ENCODE measurements around the gene DOCK8. TPM values are rescaled to one million over a fixed set of nuclear protein-coding genes. Genes with fewer than 3 reads are reported as not detected.

Gene DOCK8
- total and polyA plus RNA-seq, 10 of the 15 experiments (the other 5 are each of a cell fraction or from before 2014, with no cell fraction given) = 35.4 to 100 (median 44.7) TPM

GRCh38 chr9:471320-471719, 256.7 kb downstream of the DOCK8 start:
- Histone ChIP-seq H3K4me3 (0 out of 2 replicates have a peak overlapping the region, but pooled peaks have one; percentile 65), H4K20me1 (ENCODE audit: control insufficient read depth, insufficient read depth) (no peaks in the 10 kb centered on the region), H3K4me1 (ENCODE audit: control insufficient read depth, insufficient read depth, low read length) (peaks cover 18% of the 10 kb centered on the region), H2AFZ (ENCODE audit: control insufficient read depth, low read depth, low read length) (no peak overlapping the region), H3K9me3 (replicated peaks; ENCODE audit: control insufficient read depth, insufficient read depth, low read length) (no peaks in the 10 kb centered on the region), H3K36me3 (ENCODE audit: control insufficient read depth in 2 of 2, insufficient read depth in 2 of 2, low read length in 1 of 2) (no peaks in the 10 kb centered on the region), H3K27ac (ENCODE audit: control insufficient read depth, insufficient read depth) (no peak overlapping the region), H3K4me2 (ENCODE audit: control insufficient read depth, insufficient read depth) (peak overlapping the region; percentile 86), H3K9ac (ENCODE audit: control insufficient read depth, insufficient read depth, low read length) (no peak overlapping the region), H3K27me3 (replicated peaks in 1 of 2; ENCODE audit: control insufficient read depth in 2 of 2, insufficient read depth in 2 of 2, low read length in 1 of 2) (no peaks in the 10 kb centered on the region), H3K79me2 (ENCODE audit: control insufficient read depth, insufficient read depth, low read length) (no peaks in the 10 kb centered on the region; the same call in 1 of the 2 replicates)
- in situ Hi-C loops (cut with MboI) = no loop called here
- DNase-seq (ENCODE audit: low read depth, low spot score) (no peak), ATAC-seq (no peak), FAIRE-seq (no peak)
- CTCF ChIA-PET = interaction anchor here (1.5 kb wide), 2 partner anchors 11 to 538 kb away, joined by 3 to 5 read pairs; no protein-coding TSS in a partner anchor
- TF ChIP-seq SIN3A (IDR thresholded peaks at IDR 0.05; ENCODE audit: low read depth, low read length) (0 out of 2 replicates have a peak, but pooled peaks have one; percentile 0), TCF7 (IDR thresholded peaks at IDR 0.05; ENCODE audit: borderline replicate concordance) (no peak)
- no TSS peak for BruUV-seq (replicated peaks)
- WGBS (ENCODE audit: insufficient coverage, insufficient replicate concordance, low lambda C conversion rate, missing lambda C conversion rate) = 84% methylated on average over 4 of the region's 4 CpGs
- POLR2A ChIA-PET = interaction anchor here (1.4 to 1.9 kb wide), 2 partner anchors 16 to 32 kb away, joined by 4 to 6 read pairs; partner anchors contain the start of gene KANK1
- intact Hi-C loops (cut with micrococcal nuclease; ENCODE audit: unreplicated experiment) = loop anchor here (10.0 kb wide), 1 partner anchor 533 kb away; no protein-coding TSS in a partner anchor
- SMC1A ChIA-PET (ENCODE audit: uncharacterized antibody, unreplicated experiment) = interaction anchor here (0.6 to 1.2 kb wide), 5 partner anchors 11 to 102 kb away, joined by 3 to 4 read pairs (median 3); no protein-coding TSS in a partner anchor
- RAD21 ChIA-PET (ENCODE audit: unreplicated experiment) = no interaction called here

GRCh38 chr9:472479-473075, 257.9 kb downstream of the DOCK8 start:
- Histone ChIP-seq H3K27me3 (replicated peaks in 1 of 2; ENCODE audit: control insufficient read depth in 2 of 2, insufficient read depth in 2 of 2, low read length in 1 of 2) (no peaks in the 10 kb centered on the region), H3K9ac (ENCODE audit: control insufficient read depth, insufficient read depth, low read length) (no peak overlapping the region), H3K4me3 (no peak overlapping the region), H3K79me2 (ENCODE audit: control insufficient read depth, insufficient read depth, low read length) (no peaks in the 10 kb centered on the region; the same call in 1 of the 2 replicates), H3K4me2 (ENCODE audit: control insufficient read depth, insufficient read depth) (no peak overlapping the region), H3K4me1 (ENCODE audit: control insufficient read depth, insufficient read depth, low read length) (peaks cover 18% of the 10 kb centered on the region), H4K20me1 (ENCODE audit: control insufficient read depth, insufficient read depth) (no peaks in the 10 kb centered on the region), H2AFZ (ENCODE audit: control insufficient read depth, low read depth, low read length) (no peak overlapping the region), H3K36me3 (ENCODE audit: control insufficient read depth in 2 of 2, insufficient read depth in 2 of 2, low read length in 1 of 2) (no peaks in the 10 kb centered on the region), H3K27ac (ENCODE audit: control insufficient read depth, insufficient read depth) (no peak overlapping the region), H3K9me3 (replicated peaks; ENCODE audit: control insufficient read depth, insufficient read depth, low read length) (no peaks in the 10 kb centered on the region)
- BruUV-seq (replicated peaks) = no TSS peak
- CTCF ChIA-PET = interaction anchor here (0.6 kb wide), 1 partner anchor 339 kb away, joined by 4 read pairs; no protein-coding TSS in a partner anchor
- DNase-seq (ENCODE audit: low read depth, low spot score) (no peak), FAIRE-seq (no peak), ATAC-seq (no peak)
- RAD21 ChIA-PET (ENCODE audit: unreplicated experiment) = no interaction called here
- POLR2A ChIA-PET = interaction anchor here (0.5 to 1.0 kb wide), 2 partner anchors 11 to 174 kb away, joined by 3 read pairs; no protein-coding TSS in a partner anchor
- 88% methylated on average over 7 of the region's 7 CpGs for WGBS (ENCODE audit: insufficient coverage, insufficient replicate concordance, low lambda C conversion rate, missing lambda C conversion rate)
- intact Hi-C loops (cut with micrococcal nuclease; ENCODE audit: unreplicated experiment) = loop anchor here (10.0 kb wide), 1 partner anchor 532 kb away; no protein-coding TSS in a partner anchor
- SMC1A ChIA-PET (ENCODE audit: uncharacterized antibody, unreplicated experiment) = interaction anchor here (1.0 kb wide), 1 partner anchor 11 kb away, joined by 3 read pairs; no protein-coding TSS in a partner anchor
- in situ Hi-C loops (cut with MboI) = no loop called here
- TF ChIP-seq EZH2 (IDR thresholded peaks at IDR 0.05; ENCODE audit: borderline replicate concordance, control insufficient read depth, low read depth, low read length) = no peak
- no peak for TF ChIP-seq IKZF1 (conservative IDR thresholded peaks at IDR 0.05)
- TF ChIP-seq NFYA (IDR thresholded peaks at IDR 0.05; ENCODE audit: borderline replicate concordance, low read depth, low read length) = no peak
- TF ChIP-seq SIN3A (IDR thresholded peaks at IDR 0.05; ENCODE audit: low read depth, low read length) = no peak
- no peak for TF ChIP-seq SRF (IDR thresholded peaks at IDR 0.05; ENCODE audit: low read depth in 2 of 2, low read length in 2 of 2)
- no peak for TF ChIP-seq ATF2 (IDR thresholded peaks at IDR 0.05; ENCODE audit: low read length)
- TF ChIP-seq MTA2 (IDR thresholded peaks at IDR 0.05; ENCODE audit: low read depth) = no peak
- no peak for TF ChIP-seq EP300 (IDR thresholded peaks at IDR 0.05; ENCODE audit: borderline replicate concordance in 1 of 2, control insufficient read depth in 1 of 2, low read depth in 2 of 2, low read length in 2 of 2)
- no peak for TF ChIP-seq POLR2AphosphoS2 (IDR thresholded peaks at IDR 0.05; ENCODE audit: low read depth, low read length)
- no peak for TF ChIP-seq ESRRA (IDR thresholded peaks at IDR 0.05; ENCODE audit: low read length)
- TF ChIP-seq PAX8 (IDR thresholded peaks at IDR 0.05) = no peak
- TF ChIP-seq BCL3 (IDR thresholded peaks at IDR 0.05; ENCODE audit: borderline replicate concordance, insufficient read depth, low read depth, low read length, poor library complexity, severe bottlenecking) = no peak

Data from GM12878 (cell line).